Right atrium auricular region (tissue), 2 donors: ENCODE results near the gene DOK3. TPM values are rescaled to one million over a fixed set of nuclear protein-coding genes. Genes with fewer than 3 reads are reported as not detected.

Experiments
- DNase-seq: peaks from one replicate; pipeline ENCODE4 v3.0.0-alpha.2; 2019; ENCODE audit warnings: low spot score
- H3K27ac ChIP-seq, 2 donors: fragments of 200-600 bp; sonication (generic); 1 replicate in 1 of 2; 2 replicates in 1 of 2; pipeline ENCODE4 v1.5.1; 2016 to 2019
- H3K27me3 ChIP-seq, 2 donors: fragments of 200-600 bp; sonication (generic); one replicate each; pipeline versions ENCODE4 v1.5.1 to v1.6.0; 2017 to 2019
- H3K36me3 ChIP-seq: fragments of 200-600 bp; sonication (generic); one replicate; pipeline ENCODE4 v1.5.1; 2016
- H3K4me1 ChIP-seq, 2 donors: fragments of 200-600 bp; sonication (generic); one replicate each; pipeline versions ENCODE4 v1.5.1 to v1.6.0; 2017 to 2019
- H3K4me3 ChIP-seq, 2 donors: fragments of 200-600 bp; sonication (generic); 1 replicate in 1 of 2; 2 replicates in 1 of 2; pipeline ENCODE4 v1.5.1; 2017 to 2019; ENCODE audit warnings: mild to moderate bottlenecking in 1 of 2, moderate library complexity in 1 of 2
- H3K9me3 ChIP-seq, 2 donors: fragments of 200-600 bp; sonication (generic); one replicate each; pipeline ENCODE4 v1.5.1; 2019
- CTCF ChIP-seq, 2 donors: fragments of 200-600 bp; sonication (generic); IDR thresholded peaks; one replicate each; pipeline ENCODE4 v1.5.1; 2019; ENCODE audit warnings: antibody characterized with exemption in 2 of 2
- total RNA-seq, 2 donors: library from RNA; depleted of rRNA; stranded (reverse); fragments of >200 nt; gene quantifications; one replicate each; pipeline ENCODE4 v1.1.0, GENCODE V29; 2016

The DOK3 gene
- total RNA-seq, 2 donors from 2014 or later, result 1.6 to 2.6 TPM

GRCh38 chr5:177507596-177508220 lies 1.9 kb downstream of the DOK3 start:
- H3K9me3 ChIP-seq, result no peaks in the 10 kb centered on the region
- H3K4me3 ChIP-seq, result no peak overlapping the region
- no peaks in the 10 kb centered on the region for H3K27me3 ChIP-seq
- no peak overlapping the region for H3K27ac ChIP-seq
- no peak for TF ChIP-seq CTCF (IDR thresholded peaks at IDR 0.05)
- no peak for DNase-seq
- H3K4me1 ChIP-seq, result peaks cover 0 to 11% of the 10 kb centered on the region in 2 donors
- H3K36me3 ChIP-seq, result peaks cover 21% of the 10 kb centered on the region

GRCh38 chr5:177507165-177507564 lies 2.5 kb downstream of the DOK3 start:
- peak in 1 of 2 donors; percentile 9 for TF ChIP-seq CTCF (IDR thresholded peaks at IDR 0.05)
- no peak overlapping the region for H3K27ac ChIP-seq
- no peaks in the 10 kb centered on the region for H3K9me3 ChIP-seq
- peaks cover 0 to 11% of the 10 kb centered on the region in 2 donors for H3K4me1 ChIP-seq
- DNase-seq, result no peak
- no peaks in the 10 kb centered on the region for H3K27me3 ChIP-seq
- peaks cover 15% of the 10 kb centered on the region for H3K36me3 ChIP-seq
- H3K4me3 ChIP-seq, result no peak overlapping the region

DNA sequence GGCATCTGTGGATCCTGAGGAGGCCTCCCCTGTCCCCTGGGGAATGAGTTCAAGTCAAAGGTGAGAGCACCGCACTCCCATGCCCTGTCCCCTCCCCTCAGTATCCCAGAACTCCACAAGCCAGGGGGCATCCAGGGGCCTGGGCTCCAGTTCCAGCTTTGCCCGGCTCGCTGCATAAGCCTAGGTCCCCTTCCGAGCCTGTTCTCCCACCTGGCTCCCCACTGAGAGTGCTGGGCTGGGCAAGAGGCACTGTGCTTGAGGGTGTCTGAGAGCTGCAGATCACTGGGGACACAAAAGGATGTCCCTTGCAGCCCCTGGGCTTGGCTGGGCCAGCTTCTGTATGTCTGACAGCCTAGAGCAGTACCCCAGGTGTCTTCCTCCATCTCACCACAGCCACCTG lies 4.6 kb downstream of the DOK3 start:
- H3K27me3 ChIP-seq, result no peaks in the 10 kb centered on the region
- no peak overlapping the region for H3K27ac ChIP-seq
- no peaks in the 10 kb centered on the region for H3K9me3 ChIP-seq
- peaks cover 0 to 16% of the 10 kb centered on the region in 2 donors for H3K4me1 ChIP-seq
- TF ChIP-seq CTCF (IDR thresholded peaks at IDR 0.05), result no peak
- H3K4me3 ChIP-seq, result no peak overlapping the region
- no peaks in the 10 kb centered on the region for H3K36me3 ChIP-seq
- no peak for DNase-seq

GRCh38 chr5:177504086-177505056 lies 5.3 kb downstream of the DOK3 start:
- no peak overlapping the region for H3K4me3 ChIP-seq
- no peak overlapping the region for H3K27ac ChIP-seq
- DNase-seq, result no peak
- no peaks in the 10 kb centered on the region for H3K9me3 ChIP-seq
- H3K27me3 ChIP-seq, result no peaks in the 10 kb centered on the region
- peaks cover 0 to 9% of the 10 kb centered on the region in 2 donors for H3K4me1 ChIP-seq
- TF ChIP-seq CTCF (IDR thresholded peaks at IDR 0.05), result no peak
- no peaks in the 10 kb centered on the region for H3K36me3 ChIP-seq

- TF ChIP-seq CTCF (IDR thresholded peaks at IDR 0.05), result no peak
- Histone ChIP-seq H3K27me3 (no peaks in the 10 kb centered on the region), H3K36me3 (no peaks in the 10 kb centered on the region), H3K27ac (no peak overlapping the region), H3K4me3 (no peak overlapping the region), H3K4me1 (peaks cover 0 to 9% of the 10 kb centered on the region in 2 donors), H3K9me3 (no peaks in the 10 kb centered on the region)
- no peak for DNase-seq
These were observed 6.1 kb downstream of the DOK3 start for GRCh38 chr5:177503351-177504085.
